DMS 273 (cell line): ENCODE data around the gene GSG1L.
A peak's percentile ranks its signal among the peaks of the same experiment; 100 is the strongest.
"Not testable (repeated sequence)": the region's sequence is repeated elsewhere in the genome, so short reads cannot be mapped to it uniquely, and the experiment has no call there.

Experiments used
- DNase-seq: peaks from one replicate; lab custom pipeline; 2025; ENCODE audit not compliant: unreplicated experiment; lab: John Stamatoyannopoulos, UW

GSG1L gene

GRCh38 chr16:27984121-27984520 is 79.4 kb downstream of the GSG1L start:
- no peak for DNase-seq

GRCh38 chr16:27983244-27983643 is 80.3 kb downstream of the GSG1L start:
- no peak for DNase-seq

GRCh38 chr16:27982184-27982583 is 81.3 kb downstream of the GSG1L start:
- peak; percentile 35 for DNase-seq

DNA sequence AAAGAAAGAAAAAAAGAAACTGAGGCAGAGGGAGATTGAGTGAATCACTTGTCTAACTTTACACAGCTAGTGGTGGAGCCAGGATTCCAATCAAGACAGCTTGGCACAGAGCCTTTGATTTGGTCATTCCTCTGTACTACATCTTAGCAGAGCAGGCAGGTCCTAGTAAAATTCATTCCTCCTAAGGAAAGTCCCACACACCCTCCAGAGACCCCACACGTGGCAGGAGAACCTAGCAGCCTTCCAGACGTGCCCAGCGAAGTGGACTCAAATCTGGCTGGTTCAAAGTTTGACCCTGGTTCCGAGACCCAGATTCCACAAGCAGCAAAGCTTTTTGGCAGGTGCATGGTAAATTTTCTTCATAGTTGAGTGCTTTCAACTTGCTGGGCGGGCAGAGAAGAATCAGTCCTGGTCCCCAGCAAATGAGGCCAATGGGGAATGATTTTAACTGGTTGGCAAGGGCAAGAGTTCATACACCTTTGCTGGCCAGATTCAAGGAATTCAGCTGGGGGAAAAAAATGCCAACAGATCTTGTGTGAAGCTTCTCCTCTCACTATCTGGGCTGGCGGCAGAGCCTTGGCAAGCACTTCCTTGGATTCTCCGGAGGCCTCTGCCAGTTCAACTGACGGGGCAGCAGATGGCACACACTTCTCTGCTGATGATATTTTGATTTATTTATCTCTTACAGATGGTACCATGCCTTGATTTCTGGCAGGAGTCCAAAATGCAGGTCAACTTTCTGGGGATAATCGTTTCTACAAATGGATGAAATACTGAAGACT is 82.4 kb downstream of the GSG1L start:
- peak; percentile 98 for DNase-seq

DNA sequence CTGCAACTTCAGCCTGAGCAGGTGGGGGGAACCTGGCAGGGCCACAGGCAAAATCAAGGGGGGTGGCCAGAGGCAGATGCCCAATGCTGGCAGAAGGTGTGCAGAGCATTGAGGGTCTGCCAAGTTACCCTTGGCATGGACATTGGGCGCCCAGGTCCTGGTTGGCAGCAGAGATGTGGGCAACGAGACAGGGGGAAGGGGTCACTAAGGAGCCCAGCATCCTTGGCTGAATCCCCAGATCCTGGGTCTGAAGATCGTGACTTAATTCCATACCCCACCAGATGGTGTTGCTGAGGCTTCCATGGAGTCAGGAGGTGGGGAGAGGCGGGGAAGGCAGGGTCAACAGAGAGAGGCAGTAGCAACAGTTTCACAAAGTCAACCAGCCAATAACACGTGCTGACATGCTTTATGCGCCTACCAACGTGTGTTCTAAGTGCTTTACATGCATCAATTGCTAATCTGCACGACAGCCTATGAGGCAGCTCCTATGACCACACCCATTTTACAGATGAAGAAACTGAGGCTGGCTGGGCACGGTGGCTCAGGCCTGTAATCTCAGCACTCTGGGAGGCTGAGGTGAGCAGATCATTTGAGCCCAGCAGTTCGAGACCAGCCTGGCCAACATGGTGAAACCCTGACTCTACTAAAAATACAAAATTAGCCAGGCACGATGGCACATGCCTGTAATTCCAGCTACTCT is 83.3 kb downstream of the GSG1L start:
- DNase-seq, result peak; percentile 95

DNA sequence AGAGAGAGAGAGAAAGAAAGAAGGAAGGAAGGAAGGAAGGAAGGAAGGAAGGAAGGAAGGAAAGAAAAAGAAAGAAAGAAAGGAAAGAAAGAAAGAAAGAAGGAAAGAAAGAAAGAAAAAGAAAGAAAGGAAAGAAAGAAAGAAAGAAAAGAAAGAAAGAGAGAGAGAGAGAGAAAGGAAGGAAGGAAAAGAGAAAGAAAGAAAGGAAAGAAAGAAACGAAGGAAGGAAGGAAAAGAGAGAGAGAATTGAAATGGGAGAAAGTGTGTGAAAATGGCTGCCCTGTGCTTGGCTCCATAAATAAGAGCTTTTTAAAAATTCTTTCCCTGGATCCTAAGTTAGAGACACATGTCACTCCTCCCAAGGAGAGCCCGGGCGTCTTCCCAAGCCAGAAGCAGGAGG is 83.8 kb downstream of the GSG1L start:
- not testable (repeated sequence) for DNase-seq

DNA sequence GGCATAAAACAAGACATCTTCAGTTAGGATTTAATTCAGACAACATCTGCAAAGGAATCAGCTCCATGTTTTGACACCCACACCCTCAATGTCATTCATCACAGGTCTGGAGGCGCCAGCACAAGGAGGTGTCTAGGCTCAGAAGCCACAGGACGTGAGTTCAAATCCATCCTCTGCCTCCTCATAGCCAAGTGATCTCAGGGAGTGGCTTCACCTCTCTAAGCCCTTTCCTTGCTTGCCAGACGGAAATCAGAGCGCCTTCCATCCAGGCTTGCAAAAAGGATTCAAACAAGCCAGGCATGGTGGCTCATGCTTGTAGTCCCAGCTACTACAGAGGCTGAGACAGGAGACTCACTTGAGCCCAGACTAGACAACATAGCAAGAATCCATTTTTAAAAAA is 84.6 kb downstream of the GSG1L start:
- no peak for DNase-seq

DNA sequence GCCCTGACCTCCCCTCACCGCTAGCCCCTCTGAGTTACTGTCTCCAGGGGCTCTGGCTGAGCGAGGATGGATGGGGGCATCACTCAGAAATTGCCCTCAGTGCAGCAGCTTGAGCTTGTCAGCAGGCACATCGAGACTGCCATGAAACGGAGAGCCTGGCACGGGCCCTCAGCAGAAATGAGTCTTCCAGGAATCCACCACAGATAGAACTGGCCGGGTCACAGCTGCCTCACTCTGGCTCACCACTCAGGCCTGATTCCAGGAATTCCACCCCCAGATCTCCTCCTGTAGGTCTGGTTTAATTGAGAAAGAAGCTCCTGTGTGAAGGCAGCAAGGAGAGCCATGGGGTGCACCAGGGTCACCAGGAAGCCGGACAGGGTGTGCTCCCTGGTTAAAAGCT is 85.5 kb downstream of the GSG1L start:
- DNase-seq, result peak; percentile 40

DNA sequence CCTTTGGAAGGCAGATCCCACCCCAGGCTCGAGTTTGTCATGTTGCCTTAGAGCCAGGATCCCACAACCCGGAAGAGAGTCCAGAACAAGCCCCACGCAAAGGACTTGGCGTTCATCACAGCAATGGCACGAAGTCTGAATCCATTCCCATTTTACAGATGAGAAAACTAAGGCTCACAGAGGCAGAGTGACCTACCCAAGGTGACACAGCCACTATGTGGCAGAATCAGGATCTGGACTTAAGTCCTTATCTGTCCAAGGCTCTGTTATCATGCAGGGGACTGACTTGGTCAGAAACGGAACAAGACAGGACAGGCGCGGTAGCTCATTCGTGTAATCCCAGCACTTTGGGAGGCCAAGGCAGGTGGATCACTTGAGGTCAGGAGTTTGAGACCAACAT is 86.5 kb downstream of the GSG1L start:
- DNase-seq, result no peak

- DNase-seq, result no peak
These were observed 88.5 kb downstream of the GSG1L start for GRCh38 chr16:27974896-27975540.

GRCh38 chr16:27973678-27974077 is 89.8 kb downstream of the GSG1L start:
- DNase-seq, result peak; percentile 65

DNA sequence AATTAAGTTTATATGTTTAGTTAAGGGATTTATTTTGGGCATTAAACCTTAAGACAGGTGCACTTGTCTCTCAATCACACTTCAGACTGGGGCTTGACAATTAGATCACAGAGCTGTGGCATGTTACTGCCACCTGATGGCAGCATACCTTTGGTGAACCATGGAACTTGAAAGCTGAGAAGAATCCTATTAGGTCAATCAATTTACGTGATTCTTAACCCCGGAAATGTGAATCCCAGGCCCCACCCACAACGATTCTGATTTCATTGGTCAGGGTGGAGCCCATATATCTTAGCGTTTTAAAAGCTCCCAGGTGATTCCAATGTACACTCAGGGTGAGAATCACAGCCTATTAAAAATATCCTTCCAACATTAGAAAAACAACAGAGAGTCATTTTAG is 91.0 kb downstream of the GSG1L start:
- DNase-seq, result peak; percentile 78

GRCh38 chr16:27969574-27969973 is 93.9 kb downstream of the GSG1L start:
- no peak for DNase-seq

GRCh38 chr16:27967169-27967568 is 96.3 kb downstream of the GSG1L start:
- DNase-seq, result no peak

DNA sequence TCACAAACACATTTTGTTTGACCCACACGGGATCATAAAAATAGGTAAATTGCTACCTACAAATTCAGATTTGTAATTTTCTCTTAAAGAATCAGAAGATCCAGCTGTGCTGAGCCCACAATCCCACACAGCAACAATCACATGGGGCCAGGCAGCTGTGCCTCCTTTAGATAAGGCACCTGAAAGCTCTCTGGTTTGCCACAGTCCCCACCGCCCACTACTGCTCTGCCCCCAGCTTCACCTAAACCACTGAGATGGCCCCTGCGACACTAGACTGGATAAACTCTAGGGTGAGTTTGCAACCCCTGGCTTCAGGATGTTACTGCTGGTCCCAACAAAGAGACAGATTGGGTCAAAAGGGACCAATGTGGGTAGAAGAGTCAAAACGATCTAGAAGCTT is 96.8 kb downstream of the GSG1L start:
- DNase-seq, result no peak

DNA sequence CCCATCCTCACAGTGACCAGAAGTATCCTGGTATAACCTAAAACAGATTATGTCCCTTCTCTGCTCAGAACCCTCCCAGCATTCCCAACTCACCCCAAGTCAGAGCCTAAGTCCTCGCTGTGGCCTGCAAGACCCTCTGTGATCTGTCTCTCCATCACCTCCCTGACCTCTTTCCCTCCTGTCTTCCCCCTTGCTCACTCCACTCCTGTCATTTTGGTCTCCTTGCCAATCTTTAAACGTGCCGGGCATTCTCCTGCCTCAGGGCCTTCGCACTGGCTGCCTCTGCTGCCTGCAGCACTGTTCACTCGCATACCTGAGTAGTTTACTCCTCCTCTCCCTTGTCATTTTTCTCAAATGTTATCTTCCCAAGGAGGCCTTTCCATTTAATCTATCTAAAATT is 97.7 kb downstream of the GSG1L start:
- DNase-seq, result no peak

DNA sequence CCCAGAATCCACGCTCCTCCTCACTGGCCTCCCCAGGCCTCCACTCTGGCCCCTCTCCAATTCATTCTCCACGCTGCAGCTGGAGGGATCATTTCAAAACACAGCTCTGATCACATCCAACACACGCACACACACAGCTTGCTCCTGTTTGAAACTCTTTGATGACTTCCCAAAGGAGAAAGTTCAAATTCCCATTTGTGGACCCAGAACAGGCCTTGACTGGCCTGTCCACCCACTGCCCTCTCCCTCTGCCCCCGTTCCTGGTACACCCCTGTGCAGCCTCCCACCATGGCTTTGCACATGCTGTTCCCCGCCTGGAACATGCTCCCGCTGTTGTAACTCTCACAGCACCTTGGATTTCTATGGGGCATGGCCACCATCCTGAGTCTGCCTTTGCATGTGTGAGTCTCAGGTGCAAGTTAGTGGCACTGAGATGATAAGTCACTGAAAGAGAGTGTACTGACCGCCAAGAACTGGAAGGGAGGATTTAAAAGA is 100.0 kb downstream of the GSG1L start:
- no peak for DNase-seq

GRCh38 chr16:27962197-27962596 is 101.3 kb downstream of the GSG1L start:
- no peak for DNase-seq

- no peak for DNase-seq
These were observed 102.3 kb downstream of the GSG1L start for GRCh38 chr16:27961296-27961620.

GRCh38 chr16:27960619-27961295 is 102.8 kb downstream of the GSG1L start:
- DNase-seq, result no peak

DNA sequence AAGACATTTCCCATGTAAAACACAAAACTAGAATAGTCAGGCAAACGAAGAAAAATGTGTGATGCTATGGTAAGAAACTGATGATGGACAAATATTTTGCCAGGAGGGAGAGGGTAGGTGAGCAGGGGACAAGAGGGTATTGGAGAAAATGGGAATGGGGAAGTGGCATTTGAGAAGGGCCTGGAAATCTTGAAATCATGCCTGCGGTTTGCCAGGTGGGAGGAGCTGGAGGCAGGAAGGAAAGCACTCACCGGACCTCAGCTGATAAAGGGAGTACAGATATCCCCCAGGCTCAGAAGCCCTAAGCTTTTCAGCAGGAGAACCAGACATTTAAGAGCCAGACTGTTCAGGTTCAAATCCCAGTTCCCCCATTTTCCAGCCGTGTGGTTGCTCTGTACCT is 103.6 kb downstream of the GSG1L start:
- DNase-seq, result no peak

DNA sequence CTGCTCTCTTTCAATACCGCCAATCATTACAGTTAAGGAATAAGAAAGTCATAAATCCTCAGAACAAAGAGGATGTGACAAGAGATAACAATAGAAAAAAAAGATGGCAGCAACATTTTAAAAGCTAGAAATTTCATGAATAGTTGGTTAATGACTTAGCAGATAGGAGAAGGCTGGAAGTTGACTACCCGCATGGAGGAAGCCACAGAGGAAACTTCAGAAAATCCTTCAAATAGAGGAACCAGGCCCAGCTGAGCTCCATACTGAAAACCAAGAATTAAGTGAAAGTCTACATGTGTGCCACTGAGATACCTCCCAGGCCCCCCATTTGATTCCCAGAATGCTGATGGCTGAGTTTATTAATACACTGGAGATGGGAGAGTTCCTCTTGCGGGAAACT is 109.3 kb downstream of the GSG1L start:
- DNase-seq, result no peak
